Measurements from ENCODE around the gene NKTR.

NKTR gene

DNA sequence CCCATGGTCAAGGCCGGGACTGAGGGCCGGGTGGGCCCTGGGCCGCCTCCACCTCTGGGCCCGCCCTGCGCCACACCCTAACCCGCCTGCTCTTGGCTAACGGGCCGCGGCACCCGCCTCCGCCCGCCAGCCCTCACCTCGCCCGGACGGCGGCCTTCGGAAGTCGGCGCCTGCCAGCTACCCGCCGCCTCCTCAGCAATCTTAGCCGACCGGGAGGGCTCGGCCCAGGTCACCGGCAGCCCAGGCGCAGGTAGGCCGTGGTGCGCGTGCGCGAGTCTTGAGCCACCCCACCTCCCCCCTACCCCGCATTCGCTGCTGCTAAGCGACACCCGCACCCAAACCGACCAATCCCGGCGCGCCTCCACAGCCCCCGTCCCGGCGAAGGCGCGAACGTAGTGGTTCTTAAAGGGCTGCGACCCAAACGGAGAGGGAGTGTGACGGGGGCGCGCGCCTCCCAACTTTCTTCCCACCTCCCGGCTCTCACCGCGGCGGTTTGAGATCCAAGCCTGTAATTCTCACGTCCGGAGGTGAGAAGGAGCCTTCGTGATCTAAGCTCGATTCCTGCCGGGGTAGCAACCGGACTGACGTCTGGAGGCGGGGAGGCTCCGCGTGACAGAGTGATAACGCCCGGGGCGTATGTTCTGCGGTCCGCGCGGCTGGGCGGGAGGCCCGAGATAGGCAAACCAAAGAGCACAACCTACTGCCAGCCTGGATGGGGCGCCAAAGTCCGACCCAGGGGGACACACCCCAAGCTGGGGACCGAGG is 18.6 kb upstream of the NKTR start, which contains the start of gene SEC22C:
Gene SEC22C, minus strand, starts transcription at position 259 of the 765 bp plus-strand sequence. CDS start 12,921 bp downstream, outside the sequence.
- TF ChIP-seq CTCF (IDR thresholded peaks at IDR 0.05; ENCODE audit: low read depth, low read length, missing control alignments) = peak; percentile 24
- Histone ChIP-seq H3K27ac (peak within 1 kb of the TSS; percentile 66), H3K4me3 (ENCODE audit: low read depth, low read length) (peak within 1 kb of the TSS; percentile 84), H3K27me3 (replicated peaks) (no peaks in the 10 kb centered on the region), H3K36me3 (replicated peaks) (peaks cover 3% of the 10 kb centered on the region)
- in situ Hi-C loops (cut with HindIII; ENCODE audit: low pct_ligation_motif_present, low sequenced_read_pairs) = no loop called here
- peak; percentile 88 for DNase-seq

DNA sequence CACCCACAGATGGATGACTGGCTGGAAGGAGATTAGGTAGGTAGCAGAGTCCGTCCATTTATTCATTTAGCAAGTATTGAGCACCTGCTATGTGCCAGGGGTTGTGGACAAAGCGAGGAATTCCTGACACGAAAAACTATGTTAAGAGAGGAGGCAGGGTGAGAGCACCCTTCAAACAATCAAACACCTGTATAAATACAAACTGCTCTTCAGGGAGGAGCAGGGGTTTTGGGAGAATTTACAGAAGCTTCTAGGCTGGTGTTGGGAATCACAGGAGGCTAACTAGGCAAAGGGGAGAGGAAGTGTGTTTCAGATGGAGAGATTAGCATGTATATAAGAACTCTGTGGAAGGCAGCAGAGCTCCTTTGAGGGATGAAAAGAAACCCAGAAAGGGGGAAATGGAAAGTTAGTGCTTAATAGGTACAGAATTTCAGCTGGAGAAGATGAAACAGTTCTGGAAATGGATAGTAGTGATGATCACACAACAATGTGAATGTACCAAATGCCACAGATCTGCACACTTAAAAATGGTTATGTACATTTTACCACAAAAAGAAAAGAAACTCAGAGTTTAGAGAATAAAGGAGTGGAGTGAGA is 17.9 kb upstream of the NKTR start:
- TF ChIP-seq CTCF (IDR thresholded peaks at IDR 0.05; ENCODE audit: low read depth, low read length, missing control alignments) = no peak
- in situ Hi-C loops (cut with HindIII; ENCODE audit: low pct_ligation_motif_present, low sequenced_read_pairs) = no loop called here
- peak overlapping the region; percentile 84 for H3K4me3 ChIP-seq (ENCODE audit: low read depth, low read length)

DNA sequence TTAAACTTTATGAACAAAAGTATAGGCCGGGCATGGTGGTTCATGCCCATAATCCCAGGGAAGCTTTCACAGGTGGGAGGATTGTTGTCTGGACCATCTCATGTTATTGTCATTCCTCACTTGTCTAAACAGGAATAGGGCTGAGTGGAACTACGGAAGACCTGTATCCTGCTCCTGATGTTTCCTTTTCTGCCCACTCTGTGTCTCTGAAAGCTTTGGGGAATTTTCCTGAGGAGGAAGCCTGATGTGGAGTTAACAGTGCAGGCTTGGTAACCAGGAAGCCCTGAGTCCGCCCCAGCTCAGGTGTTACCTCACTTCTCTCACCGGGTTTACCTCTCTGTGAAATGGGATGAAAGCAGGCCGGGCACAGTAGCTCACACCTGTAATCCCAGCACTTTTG is 11.9 kb upstream of the NKTR start:
- no peak overlapping the region for H3K27ac ChIP-seq
- H3K27me3 ChIP-seq (replicated peaks) = no peaks in the 10 kb centered on the region
- in situ Hi-C loops (cut with HindIII; ENCODE audit: low pct_ligation_motif_present, low sequenced_read_pairs) = no loop called here
- no peak overlapping the region for H3K4me3 ChIP-seq (ENCODE audit: low read depth, low read length)
- no peak for DNase-seq
- no peak for TF ChIP-seq CTCF (IDR thresholded peaks at IDR 0.05; ENCODE audit: low read depth, low read length, missing control alignments)
- peaks cover 3% of the 10 kb centered on the region for H3K36me3 ChIP-seq (replicated peaks)

More for the DNA sequence above, 17.9 kb upstream of the NKTR start:
- H3K36me3 ChIP-seq (replicated peaks) = peaks cover 3% of the 10 kb centered on the region
- DNase-seq = no peak
- peak overlapping the region; percentile 66 for H3K27ac ChIP-seq
- H3K27me3 ChIP-seq (replicated peaks) = no peaks in the 10 kb centered on the region

DNA sequence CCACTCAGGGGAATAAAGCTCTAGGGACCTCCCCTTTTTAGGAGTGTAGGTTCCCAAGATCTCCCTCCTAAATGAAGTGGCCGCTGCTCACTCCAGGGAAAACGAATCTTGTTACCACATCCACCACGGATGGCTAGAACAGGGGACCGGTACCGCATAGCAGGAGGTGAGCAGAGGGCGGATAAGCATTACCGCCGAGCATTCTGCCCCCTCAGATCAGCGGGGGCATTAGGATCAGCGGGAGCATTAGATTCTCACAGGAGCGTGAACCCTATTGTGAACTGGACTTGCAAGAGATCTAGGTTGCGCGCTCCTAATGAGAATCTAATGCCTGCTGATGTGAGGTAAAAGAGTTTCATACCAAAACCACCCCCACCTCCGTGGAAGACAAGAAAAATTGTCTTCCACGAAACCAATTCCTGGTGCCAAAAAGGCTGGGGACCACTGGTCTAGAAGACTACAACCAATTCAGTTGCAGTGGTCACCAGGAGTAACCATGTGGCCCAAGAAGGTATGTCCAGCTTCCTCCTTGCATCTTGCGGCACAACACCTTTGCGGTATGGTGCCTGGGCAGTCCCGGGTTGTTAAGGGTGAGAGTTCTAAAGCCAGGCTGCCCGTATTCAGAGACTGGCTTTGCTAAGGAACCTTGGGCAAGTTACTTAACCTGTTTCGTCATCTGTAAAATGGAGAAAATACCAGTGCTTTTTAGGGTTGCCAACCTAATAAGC is 10.9 kb upstream of the NKTR start:
- Histone ChIP-seq H3K27me3 (replicated peaks) (no peaks in the 10 kb centered on the region), H3K27ac (no peak overlapping the region), H3K36me3 (replicated peaks) (peaks cover 4% of the 10 kb centered on the region), H3K4me3 (ENCODE audit: low read depth, low read length) (no peak overlapping the region)
- no peak for TF ChIP-seq CTCF (IDR thresholded peaks at IDR 0.05; ENCODE audit: low read depth, low read length, missing control alignments)
- DNase-seq = no peak
- in situ Hi-C loops (cut with HindIII; ENCODE audit: low pct_ligation_motif_present, low sequenced_read_pairs) = no loop called here

- Histone ChIP-seq H3K36me3 (replicated peaks) (peaks cover 6% of the 10 kb centered on the region), H3K27ac (peak overlapping the region; percentile 67), H3K4me3 (ENCODE audit: low read depth, low read length) (peak overlapping the region; percentile 78), H3K27me3 (replicated peaks) (no peaks in the 10 kb centered on the region)
- in situ Hi-C loops (cut with HindIII; ENCODE audit: low pct_ligation_motif_present, low sequenced_read_pairs) = no loop called here
- no peak for DNase-seq
- no peak for TF ChIP-seq CTCF (IDR thresholded peaks at IDR 0.05; ENCODE audit: low read depth, low read length, missing control alignments)
Measured at GRCh38 chr3:42590989-42591756, 9.3 kb upstream of the NKTR start.
